AG04450 (cell line): Measurements from ENCODE around the gene PDGFD. TPM values are rescaled to one million over a fixed set of nuclear protein-coding genes. Genes with fewer than 3 reads are reported as not detected.

Source experiments
- CTCF ChIA-PET: fragments of 300-600, 350-600 bp; formaldehyde crosslinking; extraction: SDS; loops from one replicate; lab custom pipeline; 2022; ENCODE audit warnings: antibody characterized with exemption, inconsistent platforms; lab: Charles Lee
- POLR2A ChIA-PET: fragments of 350-600 bp; formaldehyde crosslinking; extraction: SDS; loops from one replicate; lab custom pipeline; 2021; ENCODE audit warnings: antibody characterized with exemption, inconsistent platforms; lab: Yijun Ruan, JAX
- DNase-seq: peaks from one replicate; pipeline ENCODE4 v3.0.0-alpha.2; 2011; ENCODE audit warnings: low read depth, low spot score
- H3K27ac ChIP-seq: one replicate; pipeline ENCODE4 v1.5.1; 2012; ENCODE audit warnings: low read depth, low read length, control low read depth
- H3K27me3 ChIP-seq: one replicate; pipeline ENCODE4 v1.6.0; 2012; ENCODE audit warnings: low read length; ENCODE audit not compliant: control insufficient read depth, insufficient read depth
- H3K4me3 ChIP-seq: 2 replicates; pipeline ENCODE4 v1.5.1; 2011; ENCODE audit warnings: mild to moderate bottlenecking, low read depth, low read length, control low read depth
- H3K9me3 ChIP-seq: 2 replicates; pipeline ENCODE4 v1.5.1; 2012; ENCODE audit warnings: low read length; ENCODE audit not compliant: control insufficient read depth, insufficient read depth
- polyA plus RNA-seq: library from polyadenylated mRNA; depleted of rRNA; stranded (reverse); fragments of >200 nt; gene quantifications from 2 replicates; pipeline ENCODE4 v1.2.3, GENCODE V29; 2011
- TF ChIP-seq, protein P1 (sequence below): IDR thresholded peaks from 2 replicates; pipeline ENCODE4 v1.5.1; 2011; ENCODE audit warnings: low read depth, low read length, control low read depth, inconsistent platforms

PDGFD gene
- polyA plus RNA-seq, 1 experiment: 58.1 TPM

DNA sequence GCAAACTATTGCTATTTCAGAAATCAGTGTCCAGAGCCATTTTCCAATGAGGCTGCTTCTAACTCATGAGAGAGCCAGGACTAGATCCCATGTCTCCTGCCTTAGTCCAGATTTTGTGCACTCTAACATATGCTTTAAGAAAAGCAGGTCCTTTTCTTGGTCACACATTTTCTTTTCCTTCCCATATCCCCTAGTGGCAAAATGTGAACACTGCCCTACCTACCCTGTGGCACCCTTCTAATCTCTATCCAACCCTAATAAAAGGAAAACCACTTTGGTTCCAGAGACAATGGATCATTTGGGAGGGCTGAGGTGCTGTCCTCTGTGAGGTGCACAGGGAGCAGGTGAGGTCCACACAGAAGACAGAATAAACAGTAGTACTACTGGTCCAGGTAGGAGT, 199.6 kb downstream of the PDGFD start:
- no peak overlapping the region for H3K27ac ChIP-seq
- no peaks in the 10 kb centered on the region for H3K27me3 ChIP-seq
- no peak overlapping the region for H3K4me3 ChIP-seq
- POLR2A ChIA-PET: no interaction called here
- CTCF ChIA-PET: no interaction called here
- DNase-seq: no peak
- TF ChIP-seq, protein P1, sequence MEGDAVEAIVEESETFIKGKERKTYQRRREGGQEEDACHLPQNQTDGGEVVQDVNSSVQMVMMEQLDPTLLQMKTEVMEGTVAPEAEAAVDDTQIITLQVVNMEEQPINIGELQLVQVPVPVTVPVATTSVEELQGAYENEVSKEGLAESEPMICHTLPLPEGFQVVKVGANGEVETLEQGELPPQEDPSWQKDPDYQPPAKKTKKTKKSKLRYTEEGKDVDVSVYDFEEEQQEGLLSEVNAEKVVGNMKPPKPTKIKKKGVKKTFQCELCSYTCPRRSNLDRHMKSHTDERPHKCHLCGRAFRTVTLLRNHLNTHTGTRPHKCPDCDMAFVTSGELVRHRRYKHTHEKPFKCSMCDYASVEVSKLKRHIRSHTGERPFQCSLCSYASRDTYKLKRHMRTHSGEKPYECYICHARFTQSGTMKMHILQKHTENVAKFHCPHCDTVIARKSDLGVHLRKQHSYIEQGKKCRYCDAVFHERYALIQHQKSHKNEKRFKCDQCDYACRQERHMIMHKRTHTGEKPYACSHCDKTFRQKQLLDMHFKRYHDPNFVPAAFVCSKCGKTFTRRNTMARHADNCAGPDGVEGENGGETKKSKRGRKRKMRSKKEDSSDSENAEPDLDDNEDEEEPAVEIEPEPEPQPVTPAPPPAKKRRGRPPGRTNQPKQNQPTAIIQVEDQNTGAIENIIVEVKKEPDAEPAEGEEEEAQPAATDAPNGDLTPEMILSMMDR: 0 out of 2 replicates have a peak, but pooled peaks have one; percentile 11
- H3K9me3 ChIP-seq: no peaks in the 10 kb centered on the region

DNA sequence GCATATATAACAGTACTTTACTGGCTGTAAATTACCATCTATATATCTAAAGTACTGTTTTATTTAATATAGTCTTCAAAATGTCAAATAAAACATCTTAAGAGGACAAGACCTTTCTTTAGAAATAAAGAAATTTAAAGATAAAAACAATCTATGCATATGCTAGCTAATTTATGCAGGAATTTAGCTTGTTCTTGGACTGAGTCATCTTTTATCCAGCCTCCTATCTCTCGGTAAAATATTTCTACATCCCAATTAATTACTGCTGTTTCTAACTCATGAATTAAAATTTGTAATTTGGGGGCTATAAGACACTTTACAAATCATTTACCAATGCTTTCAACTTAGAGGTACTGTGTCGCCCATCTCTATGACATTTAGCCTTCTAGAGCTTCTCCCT, 200.3 kb downstream of the PDGFD start:
- TF ChIP-seq, protein P1: no peak
- DNase-seq: no peak
- Histone ChIP-seq H3K27me3 (no peaks in the 10 kb centered on the region), H3K4me3 (no peak overlapping the region), H3K9me3 (no peaks in the 10 kb centered on the region), H3K27ac (no peak overlapping the region)
- POLR2A ChIA-PET: no interaction called here
- CTCF ChIA-PET: no interaction called here

- ChIA-PET POLR2A (no interaction called here), CTCF (no interaction called here)
- Histone ChIP-seq H3K27me3 (no peaks in the 10 kb centered on the region), H3K27ac (peak overlapping the region; percentile 73), H3K9me3 (no peaks in the 10 kb centered on the region), H3K4me3 (no peak overlapping the region)
- peak; percentile 44 for DNase-seq
- TF ChIP-seq, protein P1: no peak
These were observed 202.9 kb downstream of the PDGFD start for GRCh38 chr11:103961010-103961409.

GRCh38 chr11:103960108-103960507, 203.8 kb downstream of the PDGFD start:
- POLR2A ChIA-PET: no interaction called here
- TF ChIP-seq, protein P1: no peak
- Histone ChIP-seq H3K27ac (no peak overlapping the region), H3K27me3 (no peaks in the 10 kb centered on the region), H3K4me3 (no peak overlapping the region), H3K9me3 (no peaks in the 10 kb centered on the region)
- no peak for DNase-seq
- CTCF ChIA-PET: no interaction called here

DNA sequence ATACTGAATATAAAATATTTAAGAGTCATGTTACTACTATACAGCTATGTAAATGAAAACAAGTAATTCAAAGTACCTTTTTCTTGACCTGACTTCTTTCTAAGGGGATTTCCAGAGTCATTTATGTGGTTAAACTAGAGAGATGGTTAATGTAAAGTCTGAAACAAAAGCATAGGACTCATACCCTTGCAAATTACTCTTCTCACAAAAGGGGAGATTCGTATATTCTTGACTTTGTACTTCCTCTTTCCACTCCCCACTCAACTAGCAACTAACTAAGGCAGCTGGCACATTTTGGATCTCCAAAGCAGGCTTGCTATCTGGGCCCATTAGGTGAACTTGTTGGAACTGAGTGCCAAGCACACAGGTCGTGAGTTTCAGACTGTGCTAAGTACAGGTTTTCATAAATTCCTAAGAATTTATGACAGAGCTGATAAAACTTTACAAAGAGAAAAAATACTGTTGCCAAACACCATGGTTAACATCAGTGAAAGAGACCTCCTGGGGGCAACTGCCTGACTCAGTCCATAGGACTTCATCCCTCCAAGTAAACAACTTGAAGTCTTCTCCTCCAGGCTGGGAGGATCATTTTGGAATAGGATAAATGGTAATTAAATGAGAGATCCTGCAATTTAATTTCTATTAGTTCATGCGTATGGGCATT, 204.5 kb downstream of the PDGFD start:
- DNase-seq: no peak
- no peak overlapping the region for H3K4me3 ChIP-seq
- H3K9me3 ChIP-seq: no peaks in the 10 kb centered on the region
- ChIA-PET CTCF (no interaction called here), POLR2A (no interaction called here)
- TF ChIP-seq, protein P1: no peak
- H3K27ac ChIP-seq: peak overlapping the region; percentile 71
- H3K27me3 ChIP-seq: no peaks in the 10 kb centered on the region
